Measurements from ENCODE around the gene PHLDA3.

DNA sequence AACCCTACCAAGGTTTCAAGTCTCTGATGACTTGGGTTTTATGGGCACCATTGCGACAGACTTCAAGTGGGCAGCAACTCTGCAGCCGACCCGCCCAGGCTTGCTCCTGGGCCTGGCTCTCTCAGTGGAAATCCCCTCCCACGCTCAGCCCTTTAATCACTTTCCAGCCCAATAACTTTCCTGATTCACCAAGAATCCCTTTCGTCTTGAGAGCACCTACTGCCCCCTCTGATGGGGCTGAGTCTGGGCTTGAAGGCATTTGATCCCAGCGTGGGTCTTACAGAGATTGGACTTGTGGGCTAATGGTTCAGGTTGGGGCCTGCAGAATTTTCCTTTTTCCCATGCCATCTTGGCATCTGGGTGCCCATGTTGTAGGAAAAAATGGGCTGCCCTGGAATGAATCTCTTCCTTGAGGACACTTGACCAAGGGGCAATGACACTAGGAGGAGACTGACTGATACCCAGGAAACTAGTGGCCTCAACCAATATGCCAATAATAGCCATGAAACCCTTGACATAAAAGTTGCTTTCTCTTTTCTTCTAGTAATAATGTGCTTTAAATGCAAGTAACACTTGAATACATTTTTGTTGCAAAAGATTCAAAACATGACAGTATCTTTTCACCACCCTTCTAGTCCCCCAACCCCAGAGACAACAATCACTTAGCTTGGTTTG lies 7.8 kb upstream of the PHLDA3 start:
- TF ChIP-seq, protein P1, sequence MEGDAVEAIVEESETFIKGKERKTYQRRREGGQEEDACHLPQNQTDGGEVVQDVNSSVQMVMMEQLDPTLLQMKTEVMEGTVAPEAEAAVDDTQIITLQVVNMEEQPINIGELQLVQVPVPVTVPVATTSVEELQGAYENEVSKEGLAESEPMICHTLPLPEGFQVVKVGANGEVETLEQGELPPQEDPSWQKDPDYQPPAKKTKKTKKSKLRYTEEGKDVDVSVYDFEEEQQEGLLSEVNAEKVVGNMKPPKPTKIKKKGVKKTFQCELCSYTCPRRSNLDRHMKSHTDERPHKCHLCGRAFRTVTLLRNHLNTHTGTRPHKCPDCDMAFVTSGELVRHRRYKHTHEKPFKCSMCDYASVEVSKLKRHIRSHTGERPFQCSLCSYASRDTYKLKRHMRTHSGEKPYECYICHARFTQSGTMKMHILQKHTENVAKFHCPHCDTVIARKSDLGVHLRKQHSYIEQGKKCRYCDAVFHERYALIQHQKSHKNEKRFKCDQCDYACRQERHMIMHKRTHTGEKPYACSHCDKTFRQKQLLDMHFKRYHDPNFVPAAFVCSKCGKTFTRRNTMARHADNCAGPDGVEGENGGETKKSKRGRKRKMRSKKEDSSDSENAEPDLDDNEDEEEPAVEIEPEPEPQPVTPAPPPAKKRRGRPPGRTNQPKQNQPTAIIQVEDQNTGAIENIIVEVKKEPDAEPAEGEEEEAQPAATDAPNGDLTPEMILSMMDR (conservative IDR thresholded peaks at IDR 0.05; ENCODE audit: low read length): no peak
- TF ChIP-seq EZH2phosphoT487 (IDR thresholded peaks at IDR 0.05; ENCODE audit: borderline replicate concordance): no peak
